ENCODE data around the gene MYLK. TPM values are rescaled to one million over a fixed set of nuclear protein-coding genes. Genes with fewer than 3 reads are reported as not detected.

The MYLK gene
- total and polyA plus RNA-seq, 9 donors, result 50.2 to 645 (median 205) TPM

DNA sequence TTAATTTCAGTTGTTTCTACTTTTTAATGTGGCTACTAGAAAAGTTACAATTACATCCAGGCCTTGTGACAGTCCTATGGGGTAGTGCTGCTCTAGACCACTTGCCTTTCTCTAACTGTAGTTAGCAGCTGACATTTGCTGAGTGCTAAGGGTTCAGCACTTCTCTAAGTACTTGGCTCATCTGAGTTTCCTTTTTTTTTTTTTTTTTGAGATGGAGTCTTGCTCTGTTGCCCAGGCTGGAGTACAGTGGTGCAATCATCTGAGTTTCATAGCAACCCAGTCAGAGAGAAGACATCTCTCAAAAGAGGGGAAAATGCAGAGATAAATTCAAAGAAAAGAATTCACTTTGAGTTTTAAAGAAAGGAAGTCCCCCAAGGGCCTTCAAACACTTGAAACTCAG lies 130.8 kb downstream of the MYLK start:
- Histone ChIP-seq H3K27me3 (no peaks in the 10 kb centered on the region), H3K36me3 (no peaks in the 10 kb centered on the region), H3K4me1 (ENCODE audit: insufficient read depth) (peaks cover 4% of the 10 kb centered on the region), H3K4me3 (no peak overlapping the region), H3K27ac (no peak overlapping the region), H3K9me3 (no peaks in the 10 kb centered on the region)
- DNase-seq, result no peak
- intact Hi-C loops (cut with DNase I), result no loop called here
- TF ChIP-seq CTCF (IDR thresholded peaks at IDR 0.05), result no peak
- TF ChIP-seq EP300 (IDR thresholded peaks at IDR 0.05), result no peak
- no peak for TF ChIP-seq POLR2A (IDR thresholded peaks at IDR 0.05)

DNA sequence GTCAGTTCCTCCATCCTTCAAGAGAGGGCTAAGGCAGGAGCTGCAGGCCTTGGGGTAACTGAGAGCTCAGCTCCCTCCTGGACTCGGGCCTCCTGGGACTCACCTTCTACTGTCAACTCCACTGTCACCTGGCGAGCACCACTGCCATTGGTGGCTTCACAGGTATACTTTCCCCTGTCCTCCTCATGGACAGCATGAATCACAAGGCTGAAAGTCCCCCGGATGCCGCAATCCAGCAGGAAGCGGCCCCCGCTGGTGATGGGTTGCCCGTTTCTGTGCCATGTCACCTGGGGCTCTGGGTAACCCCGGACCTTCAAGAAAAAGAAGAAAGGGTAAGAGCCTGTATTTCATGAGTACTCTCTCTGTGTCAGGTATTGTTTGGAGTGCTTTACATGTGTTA lies 131.9 kb downstream of the MYLK start:
- Histone ChIP-seq H3K4me1 (ENCODE audit: insufficient read depth) (peaks cover 4% of the 10 kb centered on the region), H3K27ac (no peak overlapping the region), H3K4me3 (no peak overlapping the region), H3K27me3 (no peaks in the 10 kb centered on the region), H3K9me3 (no peaks in the 10 kb centered on the region), H3K36me3 (no peaks in the 10 kb centered on the region)
- DNase-seq, result no peak
- 96 to 99% (median 97%) methylated on average over 8 of the region's 8 CpGs for WGBS, 3 donors
- TF ChIP-seq CTCF (IDR thresholded peaks at IDR 0.05), result no peak
- TF ChIP-seq EP300 (IDR thresholded peaks at IDR 0.05), result no peak
- TF ChIP-seq POLR2A (IDR thresholded peaks at IDR 0.05), result no peak
- intact Hi-C loops (cut with DNase I), result no loop called here

GRCh38 chr3:123751433-123751832 lies 132.7 kb downstream of the MYLK start:
- TF ChIP-seq CTCF (IDR thresholded peaks at IDR 0.05) (no peak), POLR2A (IDR thresholded peaks at IDR 0.05) (no peak), EP300 (IDR thresholded peaks at IDR 0.05) (no peak)
- Histone ChIP-seq H3K36me3 (no peaks in the 10 kb centered on the region), H3K9me3 (no peaks in the 10 kb centered on the region), H3K4me1 (ENCODE audit: insufficient read depth) (peaks cover 4% of the 10 kb centered on the region), H3K27me3 (no peaks in the 10 kb centered on the region), H3K27ac (no peak overlapping the region), H3K4me3 (no peak overlapping the region)
- intact Hi-C loops (cut with DNase I), result no loop called here
- WGBS, 3 donors, result 78 to 86% (median 83%) methylated on average over 3 of the region's 3 CpGs
- DNase-seq, result no peak

- no peaks in the 10 kb centered on the region for H3K27me3 ChIP-seq
- peaks cover 4% of the 10 kb centered on the region for H3K4me1 ChIP-seq (ENCODE audit: insufficient read depth)
- no peak for DNase-seq
- whole genome bisulfite sequencing, 3 donors, result 38 to 44% (median 42%) methylated on average over 3 of the region's 3 CpGs
- no peak overlapping the region for H3K4me3 ChIP-seq
- H3K27ac ChIP-seq, result no peak overlapping the region
- H3K36me3 ChIP-seq, result no peaks in the 10 kb centered on the region
- H3K9me3 ChIP-seq, result no peaks in the 10 kb centered on the region
- intact Hi-C loops (cut with DNase I), result no loop called here
- TF ChIP-seq POLR2A (IDR thresholded peaks at IDR 0.05) (no peak), EP300 (IDR thresholded peaks at IDR 0.05) (no peak), CTCF (IDR thresholded peaks at IDR 0.05) (no peak)
These were observed 133.3 kb downstream of the MYLK start for GRCh38 chr3:123750659-123751420.
